ENCODE results near the gene KLF6. TPM values are rescaled to one million over a fixed set of nuclear protein-coding genes. Genes with fewer than 3 reads are reported as not detected.
"Not testable (repeated sequence)": the region's sequence is repeated elsewhere in the genome, so short reads cannot be mapped to it uniquely, and the experiment has no call there.

Gene KLF6
- polyA plus RNA-seq, 1 donor from 2014 or later, result 1,101 TPM

GRCh38 chr10:3738855-3739350 is 46.1 kb downstream of the KLF6 start:
- H3K4me1 Mint-ChIP-seq, result peaks cover 7 to 15% (median 10%) of the 10 kb centered on the region in 3 donors
- no peaks in the 10 kb centered on the region for H3K9me3 Mint-ChIP-seq
- H3K27ac Mint-ChIP-seq, result no peak overlapping the region
- no peaks in the 10 kb centered on the region for H3K36me3 Mint-ChIP-seq
- H3K4me3 Mint-ChIP-seq, result no peak overlapping the region
- no peaks in the 10 kb centered on the region for H3K27me3 Mint-ChIP-seq

DNA sequence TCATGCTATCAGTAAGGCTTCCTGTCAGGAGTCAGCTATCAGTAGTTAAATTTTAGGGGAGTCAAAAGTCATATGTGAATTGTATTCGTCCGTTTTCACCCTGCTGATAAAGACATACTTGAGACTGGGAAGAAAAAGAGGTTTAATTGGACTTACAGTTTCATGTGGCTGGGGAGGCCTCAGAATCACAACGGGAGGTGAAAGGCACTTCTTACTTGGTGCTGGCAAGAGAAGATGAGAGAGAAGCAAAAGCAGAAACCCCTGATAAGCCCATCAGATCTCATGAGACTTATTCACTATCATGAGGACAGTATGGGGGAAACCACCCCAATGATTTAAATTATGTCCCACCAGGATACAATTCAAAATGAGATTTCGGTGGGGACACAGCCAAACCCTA is 47.1 kb downstream of the KLF6 start:
- no peaks in the 10 kb centered on the region for H3K27me3 Mint-ChIP-seq
- no peaks in the 10 kb centered on the region for H3K9me3 Mint-ChIP-seq
- peaks cover 7 to 16% (median 10%) of the 10 kb centered on the region in 3 donors for H3K4me1 Mint-ChIP-seq
- H3K36me3 Mint-ChIP-seq, result no peaks in the 10 kb centered on the region
- H3K4me3 Mint-ChIP-seq, result peak overlapping the region in 1 of 4 donors; percentile 4
- H3K27ac Mint-ChIP-seq, result no peak overlapping the region

GRCh38 chr10:3735175-3735574 is 49.8 kb downstream of the KLF6 start:
- Mint-ChIP-seq H3K27ac (peak overlapping the region in 1 of 3 donors; percentile 27), H3K36me3 (no peaks in the 10 kb centered on the region), H3K4me3 (no peak overlapping the region)

GRCh38 chr10:3734111-3734510 is 50.9 kb downstream of the KLF6 start:
- H3K27ac Mint-ChIP-seq, result no peak overlapping the region

More at GRCh38 chr10:3735175-3735574, 49.8 kb downstream of the KLF6 start:
- peaks cover 3 to 6% (median 3%) of the 10 kb centered on the region in 3 donors for H3K4me1 Mint-ChIP-seq
- peaks cover 2% of the 10 kb centered on the region for H3K27me3 Mint-ChIP-seq
- H3K9me3 Mint-ChIP-seq, result peaks cover 0 to 10% (median 2%) of the 10 kb centered on the region in 3 donors

GRCh38 chr10:3732183-3732582 is 52.8 kb downstream of the KLF6 start:
- peaks cover 0 to 10% (median 2%) of the 10 kb centered on the region in 3 donors for H3K9me3 Mint-ChIP-seq
- H3K36me3 Mint-ChIP-seq, H3K4me1 Mint-ChIP-seq, H3K4me3 Mint-ChIP-seq, H3K27ac Mint-ChIP-seq, H3K27me3 Mint-ChIP-seq: not testable (repeated sequence)

More at GRCh38 chr10:3734111-3734510, 50.9 kb downstream of the KLF6 start:
- H3K9me3 Mint-ChIP-seq, result peaks cover 0 to 10% (median 2%) of the 10 kb centered on the region in 3 donors
- H3K36me3 Mint-ChIP-seq, result no peaks in the 10 kb centered on the region
- H3K4me3 Mint-ChIP-seq, result no peak overlapping the region
- peaks cover 2% of the 10 kb centered on the region for H3K27me3 Mint-ChIP-seq
- peaks cover 0 to 3% (median 0%) of the 10 kb centered on the region in 3 donors for H3K4me1 Mint-ChIP-seq

DNA sequence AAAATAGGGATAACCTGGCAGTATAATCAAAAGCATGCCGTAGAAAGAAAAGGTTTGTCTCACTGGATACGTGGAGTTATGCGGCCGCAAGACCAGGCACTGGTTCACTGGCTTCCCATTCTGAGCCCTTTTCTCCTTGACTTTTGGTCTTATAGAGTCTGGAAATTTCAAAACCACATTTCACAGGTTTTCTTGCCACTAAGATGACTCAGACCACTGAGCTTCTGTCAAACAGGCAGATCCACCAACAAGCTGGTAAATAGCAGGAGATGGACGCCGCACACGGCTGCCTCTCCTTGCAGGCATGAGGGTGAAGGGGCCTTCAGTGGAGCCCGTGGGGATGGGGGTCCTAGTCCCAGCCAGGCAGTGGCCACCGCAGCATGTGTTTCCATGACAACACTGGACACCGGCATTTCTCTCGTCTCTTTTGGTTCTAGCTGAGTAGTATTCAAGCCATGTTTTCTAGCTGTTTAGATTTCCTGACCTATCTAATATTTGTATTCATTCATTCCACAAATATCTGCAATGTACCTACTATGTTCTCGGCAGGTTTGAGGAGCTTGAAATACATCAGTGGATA is 55.5 kb downstream of the KLF6 start:
- Mint-ChIP-seq H3K4me3 (no peak overlapping the region), H3K36me3 (peaks cover 3% of the 10 kb centered on the region), H3K27me3 (peaks cover 2% of the 10 kb centered on the region), H3K9me3 (peaks cover 3 to 10% (median 4%) of the 10 kb centered on the region in 3 donors), H3K4me1 (peaks cover 0 to 2% (median 1%) of the 10 kb centered on the region in 3 donors), H3K27ac (no peak overlapping the region)

DNA sequence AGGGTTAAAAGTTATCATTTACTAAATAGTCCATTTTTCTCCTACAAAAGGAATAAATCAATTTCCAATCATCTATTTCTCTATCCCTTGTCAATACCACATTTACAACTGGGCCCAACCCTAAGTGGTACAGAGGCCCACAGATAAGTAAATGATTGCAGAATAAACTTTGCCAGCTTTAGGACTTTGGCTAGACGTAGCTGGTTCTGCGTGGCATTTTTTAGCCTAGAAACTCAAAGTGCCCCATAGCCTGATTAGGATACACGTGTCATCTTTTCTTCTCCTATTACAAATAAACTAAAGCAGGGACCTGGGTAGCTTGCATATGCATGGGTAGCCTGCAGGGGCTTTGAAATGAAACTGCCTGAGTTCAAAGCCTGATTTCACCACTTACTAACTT is 56.4 kb downstream of the KLF6 start:
- no peak overlapping the region for H3K4me3 Mint-ChIP-seq
- H3K27me3 Mint-ChIP-seq, result peaks cover 2% of the 10 kb centered on the region
- H3K4me1 Mint-ChIP-seq, result peaks cover 0 to 1% (median 0%) of the 10 kb centered on the region in 3 donors
- no peak overlapping the region for H3K27ac Mint-ChIP-seq
- H3K36me3 Mint-ChIP-seq, result peaks cover 3% of the 10 kb centered on the region
- peaks cover 3 to 10% (median 4%) of the 10 kb centered on the region in 3 donors for H3K9me3 Mint-ChIP-seq

DNA sequence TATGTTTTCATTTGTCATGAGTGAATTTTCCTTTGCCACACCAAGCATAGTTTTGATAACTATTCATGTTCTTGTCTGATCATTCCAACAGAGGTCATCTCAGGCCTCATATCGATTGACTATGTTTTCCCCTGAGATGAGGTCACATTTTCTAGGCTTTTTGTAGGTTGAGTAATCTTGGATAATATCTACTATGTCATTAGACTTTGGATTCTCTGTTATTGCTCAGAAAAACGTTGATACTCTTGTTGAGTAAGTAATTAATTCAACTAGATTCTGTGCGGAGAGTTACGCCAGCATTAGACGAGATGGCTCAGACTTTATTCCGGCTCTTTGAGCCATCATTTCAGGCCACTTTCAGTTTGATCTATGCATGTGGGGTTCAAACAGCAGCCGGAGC is 57.7 kb downstream of the KLF6 start:
- H3K36me3 Mint-ChIP-seq, result peaks cover 3% of the 10 kb centered on the region
- H3K9me3 Mint-ChIP-seq, result peaks cover 3 to 11% (median 6%) of the 10 kb centered on the region in 3 donors
- H3K4me1 Mint-ChIP-seq, result peaks cover 0 to 1% (median 0%) of the 10 kb centered on the region in 3 donors
- no peak overlapping the region for H3K4me3 Mint-ChIP-seq
- no peak overlapping the region for H3K27ac Mint-ChIP-seq
- H3K27me3 Mint-ChIP-seq, result peaks cover 3% of the 10 kb centered on the region

Measured in IgD-negative memory B cell (primary cell).